Parathyroid adenoma (tissue), 2 donors: Measurements from ENCODE around the gene MRPS7.
A peak's percentile ranks its signal among the peaks of the same experiment; 100 is the strongest.
"Not testable (repeated sequence)": the region's sequence is repeated elsewhere in the genome, so short reads cannot be mapped to it uniquely, and the experiment has no call there.

ENCODE experiments used
- H2AFZ ChIP-seq: fragments of 300-600 bp; sonication (generic); one replicate; pipeline ENCODE4 v1.7.0; 2017; ENCODE audit warnings: antibody characterized with exemption, mild to moderate bottlenecking
- H3K27ac ChIP-seq: fragments of 300-600 bp; sonication (generic); one replicate; pipeline ENCODE4 v1.7.0; 2017
- H3K27me3 ChIP-seq: fragments of 300-600 bp; sonication (generic); one replicate; pipeline ENCODE4 v1.7.0; 2017; ENCODE audit warnings: low read length; ENCODE audit not compliant: control insufficient read depth, insufficient read depth
- H3K36me3 ChIP-seq: fragments of 300-600 bp; sonication (generic); one replicate; pipeline ENCODE4 v1.7.0; 2017; ENCODE audit warnings: low read length; ENCODE audit not compliant: control insufficient read depth, insufficient read depth
- H3K4me1 ChIP-seq: fragments of 300-600 bp; sonication (generic); one replicate; pipeline ENCODE4 v1.7.0; 2017; ENCODE audit warnings: control low read depth
- H3K4me2 ChIP-seq: fragments of 300-600 bp; sonication (generic); one replicate; pipeline ENCODE4 v1.7.0; 2017; ENCODE audit warnings: low read length
- H3K4me3 ChIP-seq: fragments of 300-600 bp; sonication (generic); one replicate; pipeline ENCODE4 v1.7.0; 2017; ENCODE audit warnings: low read depth, low read length
- H3K79me2 ChIP-seq: fragments of 300-600 bp; sonication (generic); one replicate; pipeline ENCODE4 v1.7.0; 2017; ENCODE audit warnings: control low read depth
- H3K9ac ChIP-seq: fragments of 300-600 bp; sonication (generic); one replicate; pipeline ENCODE4 v1.7.0; 2017; ENCODE audit warnings: mild to moderate bottlenecking
- H3K9me3 ChIP-seq: fragments of 300-600 bp; sonication (generic); one replicate; pipeline ENCODE4 v1.7.0; 2017; ENCODE audit warnings: low read length; ENCODE audit not compliant: control insufficient read depth
- TF ChIP-seq, protein P1 (sequence below): fragments of 300-600 bp; sonication (generic); IDR thresholded peaks from one replicate; pipeline ENCODE4 v1.7.0; 2017; ENCODE audit warnings: antibody characterized with exemption, mild to moderate bottlenecking
- donor health status: primary hyperparathyroidism.

MRPS7 gene

DNA sequence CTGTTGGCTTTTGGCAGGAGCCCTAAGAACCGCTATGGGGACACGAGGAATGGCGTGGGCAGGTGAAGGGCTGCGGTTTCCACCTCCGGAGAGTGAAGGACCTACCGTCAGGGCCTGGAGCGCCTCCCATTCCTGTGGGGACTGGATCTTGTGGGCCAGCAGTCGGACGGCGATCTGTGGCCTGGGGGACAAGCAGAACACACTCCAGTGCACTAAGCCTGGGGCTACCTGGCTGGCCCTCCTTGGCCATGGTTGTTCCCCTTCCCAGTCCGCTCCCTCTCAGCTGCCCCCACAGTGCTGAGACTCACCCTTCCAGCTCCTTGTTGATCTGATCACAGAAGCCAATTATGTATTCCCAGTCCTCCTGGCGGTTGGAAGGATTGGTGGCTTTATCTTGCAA, 15.3 kb upstream of the MRPS7 start:
- TF ChIP-seq, protein P1, sequence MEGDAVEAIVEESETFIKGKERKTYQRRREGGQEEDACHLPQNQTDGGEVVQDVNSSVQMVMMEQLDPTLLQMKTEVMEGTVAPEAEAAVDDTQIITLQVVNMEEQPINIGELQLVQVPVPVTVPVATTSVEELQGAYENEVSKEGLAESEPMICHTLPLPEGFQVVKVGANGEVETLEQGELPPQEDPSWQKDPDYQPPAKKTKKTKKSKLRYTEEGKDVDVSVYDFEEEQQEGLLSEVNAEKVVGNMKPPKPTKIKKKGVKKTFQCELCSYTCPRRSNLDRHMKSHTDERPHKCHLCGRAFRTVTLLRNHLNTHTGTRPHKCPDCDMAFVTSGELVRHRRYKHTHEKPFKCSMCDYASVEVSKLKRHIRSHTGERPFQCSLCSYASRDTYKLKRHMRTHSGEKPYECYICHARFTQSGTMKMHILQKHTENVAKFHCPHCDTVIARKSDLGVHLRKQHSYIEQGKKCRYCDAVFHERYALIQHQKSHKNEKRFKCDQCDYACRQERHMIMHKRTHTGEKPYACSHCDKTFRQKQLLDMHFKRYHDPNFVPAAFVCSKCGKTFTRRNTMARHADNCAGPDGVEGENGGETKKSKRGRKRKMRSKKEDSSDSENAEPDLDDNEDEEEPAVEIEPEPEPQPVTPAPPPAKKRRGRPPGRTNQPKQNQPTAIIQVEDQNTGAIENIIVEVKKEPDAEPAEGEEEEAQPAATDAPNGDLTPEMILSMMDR = no peak
- no peak overlapping the region for H3K4me2 ChIP-seq
- no peak overlapping the region for H3K9ac ChIP-seq
- H3K4me1 ChIP-seq = no peaks in the 10 kb centered on the region
- H3K79me2 ChIP-seq = peaks cover 10% of the 10 kb centered on the region
- H3K9me3 ChIP-seq = no peaks in the 10 kb centered on the region
- no peak overlapping the region for H3K27ac ChIP-seq
- H3K4me3 ChIP-seq = no peak overlapping the region
- no peaks in the 10 kb centered on the region for H3K27me3 ChIP-seq
- no peaks in the 10 kb centered on the region for H3K36me3 ChIP-seq
- H2AFZ ChIP-seq = no peak overlapping the region

DNA sequence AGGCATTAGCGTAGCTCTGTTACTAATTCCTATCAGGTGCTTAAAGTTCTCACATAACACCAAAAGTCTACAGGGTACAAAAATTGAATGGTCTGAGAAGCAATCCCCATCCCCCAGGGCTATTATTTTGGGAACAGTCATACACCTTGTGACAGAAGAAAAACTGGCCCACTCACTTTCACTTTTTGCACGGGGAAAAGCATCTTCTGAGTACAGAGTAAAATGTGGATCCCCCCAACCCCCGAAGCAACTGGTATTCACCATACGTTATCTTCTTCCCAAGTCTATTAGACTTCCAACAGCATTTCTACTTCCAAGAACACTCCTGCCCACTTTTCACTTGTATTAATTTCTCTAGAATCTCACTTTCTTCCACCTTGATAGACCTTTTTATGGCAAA, 12.1 kb upstream of the MRPS7 start:
- Histone ChIP-seq H3K4me3 (no peak overlapping the region), H3K79me2 (peaks cover 26% of the 10 kb centered on the region), H3K36me3 (no peaks in the 10 kb centered on the region), H3K27me3 (no peaks in the 10 kb centered on the region), H3K4me2 (no peak overlapping the region), H3K9me3 (no peaks in the 10 kb centered on the region), H2AFZ (no peak overlapping the region), H3K9ac (no peak overlapping the region), H3K4me1 (no peaks in the 10 kb centered on the region), H3K27ac (no peak overlapping the region)
- TF ChIP-seq, protein P1 = no peak

DNA sequence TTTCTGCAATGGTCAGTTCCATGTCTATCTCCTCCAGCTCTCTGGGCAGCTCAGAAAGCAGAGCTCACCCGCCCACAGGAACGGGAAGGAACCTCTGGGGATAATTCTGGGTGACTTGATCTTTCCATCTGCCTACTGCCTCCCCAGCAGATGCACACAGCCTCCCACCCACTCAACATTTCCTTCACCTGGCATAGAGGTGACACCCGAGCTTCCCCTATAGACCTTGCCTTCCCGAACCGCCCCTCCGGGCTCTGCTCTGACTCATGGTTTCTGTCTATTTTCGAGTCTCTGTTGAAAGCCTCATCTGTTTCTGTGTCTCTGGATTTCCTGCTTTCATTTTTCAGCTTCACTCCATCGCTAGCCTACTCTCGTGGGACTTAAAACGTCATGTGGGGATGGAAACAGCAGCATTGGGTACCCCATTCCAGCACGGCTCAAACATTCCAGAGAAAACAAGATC, 11.6 kb upstream of the MRPS7 start:
- peak overlapping the region; percentile 11 for H3K27ac ChIP-seq
- TF ChIP-seq, protein P1 = no peak
- no peaks in the 10 kb centered on the region for H3K27me3 ChIP-seq
- no peaks in the 10 kb centered on the region for H3K36me3 ChIP-seq
- no peak overlapping the region for H2AFZ ChIP-seq
- no peak overlapping the region for H3K9ac ChIP-seq
- no peaks in the 10 kb centered on the region for H3K4me1 ChIP-seq
- H3K79me2 ChIP-seq = peaks cover 30% of the 10 kb centered on the region
- no peak overlapping the region for H3K4me2 ChIP-seq
- no peaks in the 10 kb centered on the region for H3K9me3 ChIP-seq
- H3K4me3 ChIP-seq = no peak overlapping the region

DNA sequence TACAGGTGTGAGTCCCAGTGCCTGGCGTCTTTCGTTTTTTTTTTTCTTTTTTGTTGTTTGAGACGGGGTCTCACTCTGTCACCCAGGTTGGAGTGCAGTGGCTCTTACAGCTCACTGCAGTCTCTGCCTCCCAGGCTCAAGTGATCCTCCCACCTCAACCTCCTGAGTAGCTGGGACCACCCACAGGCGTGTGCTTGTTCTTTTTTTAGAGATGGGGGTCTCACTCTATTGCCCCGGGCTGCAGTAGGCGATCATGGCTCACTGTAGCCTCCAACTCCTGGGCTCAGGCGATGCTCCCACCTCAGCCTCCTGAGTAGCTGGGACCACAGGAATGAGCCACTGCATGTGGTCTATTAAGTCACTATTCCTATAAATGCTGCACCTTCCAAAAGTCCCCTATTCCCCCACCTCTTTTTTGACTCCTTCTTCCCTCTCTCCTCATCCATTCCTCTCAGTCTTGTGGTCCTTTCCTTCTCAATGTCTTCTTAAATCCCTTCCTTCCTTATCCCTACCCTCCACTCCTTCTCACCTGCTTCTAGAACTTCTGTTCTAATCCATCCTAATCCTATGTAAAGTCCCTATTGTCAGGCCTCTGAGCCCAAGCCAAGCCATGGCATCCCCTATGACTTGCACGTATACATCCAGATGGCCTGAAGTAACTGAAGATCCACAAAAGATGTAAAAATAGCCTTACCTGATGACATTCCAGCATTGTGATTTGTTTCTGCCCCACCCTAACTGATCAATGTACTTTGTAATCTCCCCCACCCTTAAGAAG, 9.5 kb upstream of the MRPS7 start:
- H3K9me3 ChIP-seq = no peaks in the 10 kb centered on the region
- TF ChIP-seq, protein P1 = no peak
- H3K9ac ChIP-seq = no peak overlapping the region
- H3K79me2 ChIP-seq = peaks cover 33% of the 10 kb centered on the region
- H3K4me2 ChIP-seq = no peak overlapping the region
- H3K4me3 ChIP-seq = no peak overlapping the region
- H3K36me3 ChIP-seq = no peaks in the 10 kb centered on the region
- H3K27me3 ChIP-seq = no peaks in the 10 kb centered on the region
- no peak overlapping the region for H3K27ac ChIP-seq
- H3K4me1 ChIP-seq = no peaks in the 10 kb centered on the region
- no peak overlapping the region for H2AFZ ChIP-seq

DNA sequence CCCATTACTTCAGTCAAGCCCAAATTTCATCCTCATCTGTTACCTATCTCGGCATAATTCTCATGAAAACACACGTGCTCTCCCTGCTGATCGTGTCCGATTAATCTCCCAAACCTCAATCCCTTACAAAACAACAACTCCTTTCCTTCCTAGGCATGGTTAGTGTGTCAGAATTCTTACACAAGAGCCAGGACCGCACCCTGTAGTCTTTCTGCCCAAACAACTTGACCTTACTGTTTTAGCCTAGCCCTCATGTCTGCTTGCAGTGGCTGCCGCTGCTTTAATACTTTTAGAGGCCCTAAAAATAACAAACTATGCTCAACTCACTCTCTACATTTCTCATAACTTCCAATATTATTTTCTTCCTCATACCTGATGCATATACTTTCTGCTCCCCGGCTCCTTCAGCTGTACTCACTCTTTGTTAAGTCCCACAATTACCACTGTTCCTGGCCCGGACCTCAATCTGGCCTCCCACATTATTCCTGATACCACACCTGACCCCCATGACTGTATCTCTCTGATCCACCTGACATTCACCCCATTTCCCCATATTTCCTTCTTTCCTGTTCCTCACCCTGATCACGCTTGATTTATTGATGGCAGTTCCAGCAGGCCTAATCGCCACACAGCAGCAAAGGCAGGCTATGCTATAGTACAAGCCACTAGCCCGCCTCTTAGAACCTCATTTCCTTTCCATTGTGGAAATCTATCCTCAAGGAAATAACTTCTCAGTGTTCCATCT, 5.6 kb upstream of the MRPS7 start:
- not testable (repeated sequence) for H2AFZ ChIP-seq, H3K4me1 ChIP-seq, H3K27ac ChIP-seq, H3K4me3 ChIP-seq, H3K27me3 ChIP-seq, H3K9me3 ChIP-seq, H3K4me2 ChIP-seq, H3K36me3 ChIP-seq, H3K9ac ChIP-seq
- peaks cover 64% of the 10 kb centered on the region for H3K79me2 ChIP-seq

DNA sequence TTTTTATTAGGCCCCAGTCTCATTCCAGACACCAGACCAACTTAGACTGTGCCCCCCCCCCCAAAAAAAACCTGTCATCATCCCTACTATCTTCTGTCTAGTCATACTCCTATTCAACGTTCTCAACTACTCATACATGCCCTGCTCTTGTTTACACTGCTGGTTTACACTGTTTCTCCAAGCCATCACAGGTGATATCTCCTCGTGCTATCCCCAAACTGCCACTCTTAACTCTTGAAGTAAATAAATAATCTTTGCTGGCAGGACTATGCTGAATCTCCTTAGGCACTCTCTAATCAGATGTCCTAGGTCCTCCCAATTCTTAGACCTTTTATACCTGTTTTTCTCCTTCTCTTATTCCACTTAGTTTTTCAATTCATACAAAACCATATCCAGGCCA, 4.5 kb upstream of the MRPS7 start:
- not testable (repeated sequence) for H3K9ac ChIP-seq, H3K4me2 ChIP-seq, H3K4me1 ChIP-seq, H3K4me3 ChIP-seq, H2AFZ ChIP-seq, H3K36me3 ChIP-seq, H3K9me3 ChIP-seq, H3K27ac ChIP-seq, H3K27me3 ChIP-seq
- H3K79me2 ChIP-seq = peaks cover 63% of the 10 kb centered on the region
